Measurements from ENCODE around the gene ZNF407.

The ZNF407 gene

GRCh38 chr18:75049455-75049789 is 451.8 kb downstream of the ZNF407 start:
- H3K9me3 ChIP-seq (ENCODE audit: control insufficient read depth in 1 of 2, low read length in 2 of 2), result no peaks in the 10 kb centered on the region
- H3K4me3 ChIP-seq (ENCODE audit: low read depth in 1 of 2, low read length in 2 of 2), result no peak overlapping the region
- no peaks in the 10 kb centered on the region for H3K27me3 ChIP-seq (ENCODE audit: low read depth, low read length)
- no peak overlapping the region for H3K27ac ChIP-seq (ENCODE audit: low read length)
- H3K4me1 ChIP-seq (ENCODE audit: control insufficient read depth in 1 of 2, insufficient read depth in 2 of 2, low read length in 2 of 2), result no peaks in the 10 kb centered on the region
- H3K36me3 ChIP-seq (ENCODE audit: control insufficient read depth in 1 of 2, insufficient read depth in 2 of 2, low read length in 2 of 2), result no peaks in the 10 kb centered on the region

- H3K27ac ChIP-seq (ENCODE audit: low read length), result no peak overlapping the region
- no peaks in the 10 kb centered on the region for H3K4me1 ChIP-seq (ENCODE audit: control insufficient read depth in 1 of 2, insufficient read depth in 2 of 2, low read length in 2 of 2)
- no peaks in the 10 kb centered on the region for H3K36me3 ChIP-seq (ENCODE audit: control insufficient read depth in 1 of 2, insufficient read depth in 2 of 2, low read length in 2 of 2)
- H3K4me3 ChIP-seq (ENCODE audit: low read depth in 1 of 2, low read length in 2 of 2), result no peak overlapping the region
- no peaks in the 10 kb centered on the region for H3K27me3 ChIP-seq (ENCODE audit: low read depth, low read length)
- no peaks in the 10 kb centered on the region for H3K9me3 ChIP-seq (ENCODE audit: control insufficient read depth in 1 of 2, low read length in 2 of 2)
These were observed 454.1 kb downstream of the ZNF407 start for GRCh38 chr18:75051757-75052156.

- H3K27me3 ChIP-seq (ENCODE audit: low read depth, low read length), result no peaks in the 10 kb centered on the region
- no peaks in the 10 kb centered on the region for H3K9me3 ChIP-seq (ENCODE audit: control insufficient read depth in 1 of 2, low read length in 2 of 2)
- no peak overlapping the region for H3K27ac ChIP-seq (ENCODE audit: low read length)
- H3K36me3 ChIP-seq (ENCODE audit: control insufficient read depth in 1 of 2, insufficient read depth in 2 of 2, low read length in 2 of 2), result no peaks in the 10 kb centered on the region
- no peaks in the 10 kb centered on the region for H3K4me1 ChIP-seq (ENCODE audit: control insufficient read depth in 1 of 2, insufficient read depth in 2 of 2, low read length in 2 of 2)
- H3K4me3 ChIP-seq (ENCODE audit: low read depth in 1 of 2, low read length in 2 of 2), result no peak overlapping the region
These were observed 454.8 kb downstream of the ZNF407 start for GRCh38 chr18:75052475-75052874.

GRCh38 chr18:75053028-75053629 is 455.5 kb downstream of the ZNF407 start:
- H3K4me3 ChIP-seq (ENCODE audit: low read depth in 1 of 2, low read length in 2 of 2), result no peak overlapping the region
- H3K9me3 ChIP-seq (ENCODE audit: control insufficient read depth in 1 of 2, low read length in 2 of 2), result no peaks in the 10 kb centered on the region
- no peaks in the 10 kb centered on the region for H3K4me1 ChIP-seq (ENCODE audit: control insufficient read depth in 1 of 2, insufficient read depth in 2 of 2, low read length in 2 of 2)
- H3K36me3 ChIP-seq (ENCODE audit: control insufficient read depth in 1 of 2, insufficient read depth in 2 of 2, low read length in 2 of 2), result no peaks in the 10 kb centered on the region
- H3K27ac ChIP-seq (ENCODE audit: low read length), result no peak overlapping the region
- no peaks in the 10 kb centered on the region for H3K27me3 ChIP-seq (ENCODE audit: low read depth, low read length)

GRCh38 chr18:75054046-75054445 is 456.4 kb downstream of the ZNF407 start:
- Histone ChIP-seq H3K4me1 (ENCODE audit: control insufficient read depth in 1 of 2, insufficient read depth in 2 of 2, low read length in 2 of 2) (no peaks in the 10 kb centered on the region), H3K27ac (ENCODE audit: low read length) (no peak overlapping the region), H3K9me3 (ENCODE audit: control insufficient read depth in 1 of 2, low read length in 2 of 2) (no peaks in the 10 kb centered on the region), H3K27me3 (ENCODE audit: low read depth, low read length) (no peaks in the 10 kb centered on the region), H3K4me3 (ENCODE audit: low read depth in 1 of 2, low read length in 2 of 2) (no peak overlapping the region), H3K36me3 (ENCODE audit: control insufficient read depth in 1 of 2, insufficient read depth in 2 of 2, low read length in 2 of 2) (no peaks in the 10 kb centered on the region)

- Histone ChIP-seq H3K27me3 (ENCODE audit: low read depth, low read length) (no peaks in the 10 kb centered on the region), H3K4me1 (ENCODE audit: control insufficient read depth in 1 of 2, insufficient read depth in 2 of 2, low read length in 2 of 2) (no peaks in the 10 kb centered on the region), H3K36me3 (ENCODE audit: control insufficient read depth in 1 of 2, insufficient read depth in 2 of 2, low read length in 2 of 2) (no peaks in the 10 kb centered on the region), H3K9me3 (ENCODE audit: control insufficient read depth in 1 of 2, low read length in 2 of 2) (no peaks in the 10 kb centered on the region), H3K4me3 (ENCODE audit: low read depth in 1 of 2, low read length in 2 of 2) (no peak overlapping the region), H3K27ac (ENCODE audit: low read length) (no peak overlapping the region)
These were observed 456.9 kb downstream of the ZNF407 start for GRCh38 chr18:75054611-75055010.

- Histone ChIP-seq H3K27ac (ENCODE audit: low read length) (no peak overlapping the region), H3K4me1 (ENCODE audit: control insufficient read depth in 1 of 2, insufficient read depth in 2 of 2, low read length in 2 of 2) (no peaks in the 10 kb centered on the region), H3K4me3 (ENCODE audit: low read depth in 1 of 2, low read length in 2 of 2) (no peak overlapping the region), H3K36me3 (ENCODE audit: control insufficient read depth in 1 of 2, insufficient read depth in 2 of 2, low read length in 2 of 2) (peaks cover 0 to 5% of the 10 kb centered on the region in 2 donors), H3K27me3 (ENCODE audit: low read depth, low read length) (no peaks in the 10 kb centered on the region), H3K9me3 (ENCODE audit: control insufficient read depth in 1 of 2, low read length in 2 of 2) (no peaks in the 10 kb centered on the region)
These were observed 459.7 kb downstream of the ZNF407 start for GRCh38 chr18:75057169-75057960.

- H3K4me1 ChIP-seq (ENCODE audit: control insufficient read depth in 1 of 2, insufficient read depth in 2 of 2, low read length in 2 of 2), result no peaks in the 10 kb centered on the region
- no peak overlapping the region for H3K4me3 ChIP-seq (ENCODE audit: low read depth in 1 of 2, low read length in 2 of 2)
- no peaks in the 10 kb centered on the region for H3K9me3 ChIP-seq (ENCODE audit: control insufficient read depth in 1 of 2, low read length in 2 of 2)
These were observed 462.5 kb downstream of the ZNF407 start for GRCh38 chr18:75060185-75060584.

GRCh38 chr18:75062297-75062886 is 464.7 kb downstream of the ZNF407 start:
- peaks cover 0 to 30% of the 10 kb centered on the region in 2 donors for H3K36me3 ChIP-seq (ENCODE audit: control insufficient read depth in 1 of 2, insufficient read depth in 2 of 2, low read length in 2 of 2)
- no peak overlapping the region for H3K4me3 ChIP-seq (ENCODE audit: low read depth in 1 of 2, low read length in 2 of 2)
- H3K4me1 ChIP-seq (ENCODE audit: control insufficient read depth in 1 of 2, insufficient read depth in 2 of 2, low read length in 2 of 2), result no peaks in the 10 kb centered on the region
- no peaks in the 10 kb centered on the region for H3K9me3 ChIP-seq (ENCODE audit: control insufficient read depth in 1 of 2, low read length in 2 of 2)
- no peaks in the 10 kb centered on the region for H3K27me3 ChIP-seq (ENCODE audit: low read depth, low read length)
- H3K27ac ChIP-seq (ENCODE audit: low read length), result no peak overlapping the region

More at GRCh38 chr18:75060185-75060584, 462.5 kb downstream of the ZNF407 start:
- H3K27ac ChIP-seq (ENCODE audit: low read length), result no peak overlapping the region
- H3K27me3 ChIP-seq (ENCODE audit: low read depth, low read length), result no peaks in the 10 kb centered on the region
- H3K36me3 ChIP-seq (ENCODE audit: control insufficient read depth in 1 of 2, insufficient read depth in 2 of 2, low read length in 2 of 2), result peaks cover 0 to 28% of the 10 kb centered on the region in 2 donors

GRCh38 chr18:75063196-75063595 is 465.5 kb downstream of the ZNF407 start:
- Histone ChIP-seq H3K4me1 (ENCODE audit: control insufficient read depth in 1 of 2, insufficient read depth in 2 of 2, low read length in 2 of 2) (no peaks in the 10 kb centered on the region), H3K9me3 (ENCODE audit: control insufficient read depth in 1 of 2, low read length in 2 of 2) (no peaks in the 10 kb centered on the region), H3K27ac (ENCODE audit: low read length) (no peak overlapping the region), H3K36me3 (ENCODE audit: control insufficient read depth in 1 of 2, insufficient read depth in 2 of 2, low read length in 2 of 2) (peaks cover 0 to 30% of the 10 kb centered on the region in 2 donors), H3K27me3 (ENCODE audit: low read depth, low read length) (no peaks in the 10 kb centered on the region), H3K4me3 (ENCODE audit: low read depth in 1 of 2, low read length in 2 of 2) (no peak overlapping the region)

GRCh38 chr18:75063615-75064512 is 466.2 kb downstream of the ZNF407 start:
- no peak overlapping the region for H3K27ac ChIP-seq (ENCODE audit: low read length)
- H3K9me3 ChIP-seq (ENCODE audit: control insufficient read depth in 1 of 2, low read length in 2 of 2), result no peaks in the 10 kb centered on the region
- no peaks in the 10 kb centered on the region for H3K4me1 ChIP-seq (ENCODE audit: control insufficient read depth in 1 of 2, insufficient read depth in 2 of 2, low read length in 2 of 2)
- peaks cover 0 to 30% of the 10 kb centered on the region in 2 donors for H3K36me3 ChIP-seq (ENCODE audit: control insufficient read depth in 1 of 2, insufficient read depth in 2 of 2, low read length in 2 of 2)
- H3K27me3 ChIP-seq (ENCODE audit: low read depth, low read length), result no peaks in the 10 kb centered on the region
- H3K4me3 ChIP-seq (ENCODE audit: low read depth in 1 of 2, low read length in 2 of 2), result no peak overlapping the region
